Measurements from ENCODE around the gene MAN1B1.

The MAN1B1 gene

GRCh38 chr9:137110911-137111787, 24.4 kb downstream of the MAN1B1 start:
- H3K36me3 Mint-ChIP-seq (ENCODE audit: low read depth), result no peaks in the 10 kb centered on the region
- H3K9me3 Mint-ChIP-seq, result no peaks in the 10 kb centered on the region
- H3K27me3 Mint-ChIP-seq (ENCODE audit: low read depth), result peaks cover 16% of the 10 kb centered on the region

DNA sequence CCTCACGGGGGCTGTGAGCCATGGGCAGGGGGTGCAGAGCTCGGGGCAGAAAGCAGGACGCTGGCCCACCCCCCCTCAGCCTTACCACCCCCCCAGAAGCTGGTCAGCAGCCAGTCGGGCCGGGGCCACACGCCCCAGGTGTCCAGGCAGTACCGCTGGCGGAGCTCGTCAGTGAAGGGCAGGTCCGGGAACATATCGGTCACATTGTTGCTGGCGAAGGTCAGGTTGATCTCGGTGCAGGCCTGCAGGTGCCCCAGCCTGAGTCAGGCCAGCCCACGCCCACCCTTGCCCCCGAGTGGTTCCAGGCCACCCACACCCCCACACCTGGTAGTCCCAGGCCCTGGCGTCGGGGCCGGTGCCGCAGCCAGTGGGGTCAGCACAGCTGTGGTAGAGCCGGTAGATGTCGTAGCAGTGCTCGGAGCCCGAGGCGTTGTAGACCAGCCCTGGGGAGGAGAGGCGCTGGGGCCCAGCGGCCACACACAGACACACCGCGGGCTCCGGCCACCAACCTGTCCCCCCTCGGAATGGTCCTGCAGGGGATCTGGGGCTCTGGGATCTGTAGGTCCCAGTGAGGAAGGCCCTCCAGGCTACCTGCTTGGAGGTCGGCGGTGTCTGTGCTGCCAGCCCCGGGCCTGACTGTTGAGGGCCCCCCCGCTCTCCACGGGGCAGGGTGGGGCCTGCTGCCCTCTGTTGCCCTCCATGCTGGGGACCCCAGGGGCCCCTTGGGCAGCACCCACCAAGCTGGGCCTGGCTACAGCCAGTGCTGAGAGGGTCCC, 25.2 kb downstream of the MAN1B1 start:
- no peaks in the 10 kb centered on the region for H3K4me1 Mint-ChIP-seq
- TF ChIP-seq CTCF (IDR thresholded peaks at IDR 0.05; ENCODE audit: unreplicated experiment in 3 of 3), result no peak
- H3K27me3 Mint-ChIP-seq (ENCODE audit: low read depth), result peaks cover 23% of the 10 kb centered on the region
- no peaks in the 10 kb centered on the region for H3K36me3 Mint-ChIP-seq (ENCODE audit: low read depth)
- H3K4me3 Mint-ChIP-seq, result peak overlapping the region in 1 of 3 experiments; percentile 9
- H3K9me3 Mint-ChIP-seq, result no peaks in the 10 kb centered on the region
- no peak overlapping the region for H3K27ac Mint-ChIP-seq

More at GRCh38 chr9:137110911-137111787, 24.4 kb downstream of the MAN1B1 start:
- Mint-ChIP-seq H3K4me1 (no peaks in the 10 kb centered on the region), H3K4me3 (peak overlapping the region in 1 of 3 experiments; percentile 9), H3K27ac (no peak overlapping the region)
- no peak for TF ChIP-seq CTCF (IDR thresholded peaks at IDR 0.05; ENCODE audit: unreplicated experiment in 3 of 3)

DNA sequence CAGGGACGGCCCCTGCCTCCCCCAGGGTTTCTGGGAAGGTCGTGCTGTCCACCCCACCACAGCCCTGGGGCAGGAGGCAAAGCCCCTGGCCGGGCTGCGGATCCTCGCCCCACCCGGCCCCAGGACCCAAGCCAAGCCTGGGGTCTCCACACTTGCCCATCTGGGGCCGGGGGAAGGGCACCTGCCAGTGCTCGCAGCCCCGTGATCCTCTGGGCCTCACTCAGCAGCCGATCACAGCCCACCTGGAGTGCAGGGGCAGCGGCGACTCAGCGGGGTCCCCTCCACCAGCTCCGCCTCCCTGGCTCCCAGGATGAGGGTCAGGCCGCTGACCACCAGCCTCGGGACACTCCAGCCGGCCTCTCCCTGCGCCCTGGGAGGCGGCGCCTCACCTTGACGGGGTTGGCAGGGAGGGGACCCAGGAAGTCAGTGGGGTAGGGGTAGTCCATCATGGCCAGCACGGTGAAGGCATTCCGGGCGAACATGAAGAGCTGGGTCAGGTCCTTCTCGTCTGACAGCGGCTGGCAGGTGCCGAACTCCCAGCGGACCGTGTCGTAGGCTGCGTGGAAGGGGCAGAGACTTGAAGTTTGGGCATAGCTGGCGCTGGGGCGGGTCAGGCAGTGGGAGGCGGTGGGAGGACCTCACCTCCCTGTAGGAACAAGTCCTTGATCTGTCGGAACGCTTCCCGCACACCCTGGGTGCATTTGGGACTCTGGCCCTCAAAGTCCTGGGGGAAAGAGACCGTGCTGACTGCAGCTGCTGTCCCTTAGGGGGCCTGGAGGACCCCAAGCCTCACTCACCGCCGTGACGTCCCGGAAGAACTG, 26.0 kb downstream of the MAN1B1 start:
- Mint-ChIP-seq H3K4me3 (peak overlapping the region; percentile 68 to 70 (median 68)), H3K27ac (no peak overlapping the region), H3K27me3 (ENCODE audit: low read depth) (peaks cover 26% of the 10 kb centered on the region), H3K4me1 (no peaks in the 10 kb centered on the region), H3K9me3 (no peaks in the 10 kb centered on the region), H3K36me3 (ENCODE audit: low read depth) (no peaks in the 10 kb centered on the region)
- TF ChIP-seq CTCF (IDR thresholded peaks at IDR 0.05; ENCODE audit: unreplicated experiment in 3 of 3), result no peak

DNA sequence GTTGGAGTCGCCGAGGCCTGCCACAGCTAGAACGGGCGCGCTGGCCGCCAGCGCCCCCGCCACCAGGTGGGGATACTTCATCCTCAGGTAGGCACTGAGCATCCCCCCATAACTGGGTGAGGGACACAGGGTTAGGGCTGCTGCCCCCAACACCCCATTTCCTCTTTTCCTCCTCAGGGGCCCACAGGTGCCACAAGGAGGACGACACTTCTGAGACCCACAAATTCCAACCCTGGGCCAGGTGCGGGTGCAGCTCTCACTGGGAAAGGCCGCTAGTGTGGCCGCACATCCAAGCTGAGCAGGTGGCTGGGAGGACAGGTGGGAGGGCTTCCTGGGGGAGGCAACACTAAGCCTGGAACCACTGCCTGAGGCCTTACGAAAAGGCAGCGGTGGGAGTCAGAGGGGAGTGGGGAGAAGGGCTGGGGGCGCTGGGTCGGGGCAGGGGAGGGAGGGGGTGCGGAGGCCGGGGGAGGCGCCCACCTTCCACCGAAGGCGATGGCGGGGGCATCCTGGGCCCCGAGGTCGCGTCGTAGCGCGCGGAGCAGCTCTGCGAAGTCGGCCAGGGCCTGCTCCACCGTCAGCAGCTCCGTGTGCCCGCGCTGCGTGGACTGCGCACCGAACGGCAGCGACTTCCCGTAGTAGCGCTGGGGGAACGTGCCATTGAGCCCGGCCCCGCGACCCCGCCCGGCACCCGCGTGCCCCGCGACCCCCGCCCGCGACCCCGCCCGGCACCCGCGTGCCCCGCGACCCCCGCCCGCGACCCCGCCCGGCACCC, 26.8 kb downstream of the MAN1B1 start:
- Mint-ChIP-seq H3K27me3 (ENCODE audit: low read depth) (peaks cover 27% of the 10 kb centered on the region), H3K36me3 (ENCODE audit: low read depth) (no peaks in the 10 kb centered on the region), H3K27ac (no peak overlapping the region), H3K9me3 (no peaks in the 10 kb centered on the region), H3K4me1 (no peaks in the 10 kb centered on the region), H3K4me3 (peak overlapping the region; percentile 43 to 68 (median 54))
- no peak for TF ChIP-seq CTCF (IDR thresholded peaks at IDR 0.05; ENCODE audit: unreplicated experiment in 3 of 3)

DNA sequence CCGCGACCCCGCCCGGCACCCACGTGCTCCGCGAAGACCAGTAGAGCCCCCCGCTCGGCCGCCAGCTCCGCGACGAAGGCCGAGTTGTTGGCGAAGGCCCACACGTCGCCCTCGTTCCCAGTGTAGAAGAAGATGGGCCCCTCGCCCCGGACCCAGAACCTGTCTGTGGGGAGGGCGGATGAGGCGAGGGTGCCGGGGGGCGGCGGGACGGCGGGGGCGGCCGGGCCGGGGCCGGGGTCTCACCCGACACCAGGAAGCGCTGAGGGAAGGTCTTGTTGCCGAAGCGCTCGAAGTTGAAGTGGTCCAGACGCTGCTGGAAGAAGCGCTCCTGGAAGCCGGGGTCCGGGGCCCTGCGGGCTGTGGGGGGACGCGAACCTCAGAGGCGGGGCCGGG, 27.4 kb downstream of the MAN1B1 start:
- Mint-ChIP-seq H3K9me3 (no peaks in the 10 kb centered on the region), H3K36me3 (ENCODE audit: low read depth) (no peaks in the 10 kb centered on the region), H3K4me1 (no peaks in the 10 kb centered on the region), H3K4me3 (peak overlapping the region in 1 of 3 experiments; percentile 29), H3K27me3 (ENCODE audit: low read depth) (peaks cover 27% of the 10 kb centered on the region), H3K27ac (no peak overlapping the region)
- TF ChIP-seq CTCF (IDR thresholded peaks at IDR 0.05; ENCODE audit: unreplicated experiment in 3 of 3), result no peak

Measured in nephron (organoid).